NCI-H1092 (cell line): Measurements from ENCODE around the gene PPP3R1.
"Not testable (repeated sequence)": the region's sequence is repeated elsewhere in the genome, so short reads cannot be mapped to it uniquely, and the experiment has no call there.

Experiments used
- DNase-seq: peaks from one replicate; lab custom pipeline; 2025; lab: John Stamatoyannopoulos, UW

PPP3R1 gene

GRCh38 chr2:68188831-68189230 lies 63.5 kb downstream of the PPP3R1 start:
- no peak for DNase-seq

GRCh38 chr2:68187329-68187728 lies 65.0 kb downstream of the PPP3R1 start:
- DNase-seq = no peak

GRCh38 chr2:68185541-68186164 lies 66.7 kb downstream of the PPP3R1 start:
- DNase-seq = no peak

GRCh38 chr2:68182902-68183301 lies 69.4 kb downstream of the PPP3R1 start:
- DNase-seq = no peak

GRCh38 chr2:68178954-68179627 lies 73.2 kb downstream of the PPP3R1 start:
- DNase-seq = no peak

- DNase-seq = no peak
These were observed 73.9 kb downstream of the PPP3R1 start for GRCh38 chr2:68178432-68178831.

GRCh38 chr2:68177541-68177940 lies 74.8 kb downstream of the PPP3R1 start:
- no peak for DNase-seq

GRCh38 chr2:68176657-68177056 lies 75.7 kb downstream of the PPP3R1 start:
- DNase-seq = no peak

- DNase-seq = not testable (repeated sequence)
These were observed 77.1 kb downstream of the PPP3R1 start for GRCh38 chr2:68175210-68175609.

GRCh38 chr2:68172990-68173700 lies 79.2 kb downstream of the PPP3R1 start:
- no peak for DNase-seq

- no peak for DNase-seq
These were observed 79.8 kb downstream of the PPP3R1 start for GRCh38 chr2:68172521-68172920.

GRCh38 chr2:68171684-68172083 lies 80.6 kb downstream of the PPP3R1 start:
- no peak for DNase-seq

GRCh38 chr2:68171146-68171545 lies 81.2 kb downstream of the PPP3R1 start:
- DNase-seq = no peak

GRCh38 chr2:68169308-68169707 lies 83.0 kb downstream of the PPP3R1 start:
- no peak for DNase-seq

GRCh38 chr2:68167186-68167585 lies 85.1 kb downstream of the PPP3R1 start:
- DNase-seq = no peak

GRCh38 chr2:68163641-68164040 lies 88.7 kb downstream of the PPP3R1 start:
- no peak for DNase-seq

GRCh38 chr2:68158134-68158447 lies 94.2 kb downstream of the PPP3R1 start:
- DNase-seq = no peak

GRCh38 chr2:68157402-68158133 lies 94.8 kb downstream of the PPP3R1 start, which contains the start of gene PNO1:
TSS of gene PNO1 (plus strand) at chr2:68157888. CDS start at chr2:68157935, 47 bp downstream.
- DNase-seq = peak; percentile 86

- peak; percentile 8 for DNase-seq
These were observed 95.3 kb downstream of the PPP3R1 start for GRCh38 chr2:68157002-68157401.

GRCh38 chr2:68156419-68156818 lies 95.9 kb downstream of the PPP3R1 start:
- no peak for DNase-seq

GRCh38 chr2:68155618-68156017 lies 96.7 kb downstream of the PPP3R1 start:
- no peak for DNase-seq

GRCh38 chr2:68152681-68153347 lies 99.5 kb downstream of the PPP3R1 start:
- DNase-seq = no peak
